Lower leg skin (tissue), 4 donors: Measurements from ENCODE around the gene ACOXL. TPM values are rescaled to one million over a fixed set of nuclear protein-coding genes. Genes with fewer than 3 reads are reported as not detected.
"Not testable (repeated sequence)": the region's sequence is repeated elsewhere in the genome, so short reads cannot be mapped to it uniquely, and the experiment has no call there.

Experiments used
- DNase-seq, 2 donors: peaks; one replicate each; pipeline ENCODE4 v3.0.0-alpha.2; 2019; ENCODE audit warnings: low spot score in 2 of 2
- H3K4me3 ChIP-seq: fragments of 200-600 bp; sonication (generic); 2 replicates; pipeline ENCODE4 v1.5.1; 2017; ENCODE audit warnings: mild to moderate bottlenecking, low read depth; ENCODE audit not compliant: poor library complexity, severe bottlenecking
- POLR2A ChIP-seq, 2 donors: fragments of 450-650 bp; IDR thresholded peaks; one replicate each; pipeline ENCODE4 v1.6.1; 2016 to 2017; ENCODE audit warnings: antibody characterized with exemption in 2 of 2, mild to moderate bottlenecking in 1 of 2, moderate library complexity in 1 of 2
- WGBS, 2 donors: methylation state at CpG; one replicate each; pipeline ENCODE4 v1.1.5; 2018; 5-methylcytosine and 5-hydroxymethylcytosine counted together
- intact Hi-C: fragments of 100-400 bp; cut with DNase I; formaldehyde crosslinking; loops from one replicate; pipeline ENCODE4 v1.15.0; 2023; ENCODE audit warnings: low total_unique reads
- total RNA-seq, 4 donors: library from RNA; depleted of rRNA; stranded (reverse); fragments of >200 nt; gene quantifications; one replicate each; pipeline ENCODE4 v1.1.0, GENCODE V29; 2016
- TF ChIP-seq, protein P1 (sequence below), 3 donors: fragments of 450-650 bp; IDR thresholded peaks; one replicate each; pipeline ENCODE4 v1.5.1; 2016; ENCODE audit warnings: antibody characterized with exemption in 3 of 3, mild to moderate bottlenecking in 3 of 3, moderate library complexity in 2 of 3

The ACOXL gene
- total RNA-seq, 4 donors from 2014 or later: not detected

DNA sequence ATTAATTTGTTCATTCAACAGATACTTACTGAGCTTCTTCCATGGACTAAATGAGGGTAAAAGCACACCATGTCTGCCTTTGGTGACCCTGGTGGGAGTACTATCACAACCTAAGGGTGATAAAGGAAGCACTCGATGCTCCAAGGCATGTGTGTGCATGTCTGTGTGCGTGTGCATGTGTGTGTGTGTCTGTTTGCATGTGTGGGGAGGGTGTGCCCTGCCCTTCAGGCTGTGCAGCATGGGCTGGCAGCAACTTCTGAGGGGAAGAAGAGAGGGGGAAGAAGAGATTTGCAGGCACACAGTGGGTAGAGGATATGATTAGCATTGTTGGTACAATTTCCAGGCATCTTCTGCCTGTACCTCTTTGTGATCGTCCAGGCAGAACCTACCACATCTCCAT, 121.6 kb downstream of the ACOXL start:
- intact Hi-C loops: no loop called here
- TF ChIP-seq, protein P1, sequence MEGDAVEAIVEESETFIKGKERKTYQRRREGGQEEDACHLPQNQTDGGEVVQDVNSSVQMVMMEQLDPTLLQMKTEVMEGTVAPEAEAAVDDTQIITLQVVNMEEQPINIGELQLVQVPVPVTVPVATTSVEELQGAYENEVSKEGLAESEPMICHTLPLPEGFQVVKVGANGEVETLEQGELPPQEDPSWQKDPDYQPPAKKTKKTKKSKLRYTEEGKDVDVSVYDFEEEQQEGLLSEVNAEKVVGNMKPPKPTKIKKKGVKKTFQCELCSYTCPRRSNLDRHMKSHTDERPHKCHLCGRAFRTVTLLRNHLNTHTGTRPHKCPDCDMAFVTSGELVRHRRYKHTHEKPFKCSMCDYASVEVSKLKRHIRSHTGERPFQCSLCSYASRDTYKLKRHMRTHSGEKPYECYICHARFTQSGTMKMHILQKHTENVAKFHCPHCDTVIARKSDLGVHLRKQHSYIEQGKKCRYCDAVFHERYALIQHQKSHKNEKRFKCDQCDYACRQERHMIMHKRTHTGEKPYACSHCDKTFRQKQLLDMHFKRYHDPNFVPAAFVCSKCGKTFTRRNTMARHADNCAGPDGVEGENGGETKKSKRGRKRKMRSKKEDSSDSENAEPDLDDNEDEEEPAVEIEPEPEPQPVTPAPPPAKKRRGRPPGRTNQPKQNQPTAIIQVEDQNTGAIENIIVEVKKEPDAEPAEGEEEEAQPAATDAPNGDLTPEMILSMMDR (IDR thresholded peaks at IDR 0.05): no peak
- TF ChIP-seq POLR2A (IDR thresholded peaks at IDR 0.05): no peak
- DNase-seq: no peak
- H3K4me3 ChIP-seq: no peak overlapping the region
- WGBS, 2 donors: 63 to 67% methylated on average over 3 of the region's 3 CpGs

DNA sequence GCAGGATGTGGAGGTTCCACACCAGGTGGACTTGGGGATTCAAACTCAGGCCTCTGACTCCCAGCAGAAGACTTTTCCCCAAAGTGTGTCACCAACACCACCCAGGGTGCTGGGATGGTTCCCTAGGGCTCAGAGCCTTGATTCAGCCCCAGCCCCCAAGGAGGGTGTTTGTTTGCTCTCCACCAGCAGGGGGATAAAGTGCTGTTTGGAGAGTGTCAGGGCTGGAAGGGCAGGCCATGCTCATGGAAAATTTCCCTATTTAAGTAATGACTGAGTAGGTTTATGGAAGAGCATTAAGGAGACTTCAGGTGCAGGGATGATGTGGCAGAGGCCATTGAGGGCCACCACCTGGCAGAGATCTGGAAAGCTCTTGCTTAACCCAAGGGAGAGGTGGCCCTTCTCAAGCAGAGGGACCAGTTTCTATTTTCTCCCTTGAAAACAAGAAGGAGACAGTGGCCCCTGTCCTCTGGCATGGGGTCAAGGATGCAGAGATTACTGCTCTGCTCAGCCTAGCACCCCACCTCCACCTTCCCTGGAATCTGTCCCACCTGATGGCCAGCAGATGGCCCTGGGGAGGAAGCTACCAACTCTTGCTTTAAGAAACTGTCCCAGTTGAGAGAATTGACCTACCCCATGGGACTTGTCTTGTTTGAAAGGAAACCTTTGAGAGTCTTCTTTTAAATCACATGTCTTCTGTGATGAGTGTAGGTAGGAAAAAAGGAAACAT, 122.1 kb downstream of the ACOXL start:
- TF ChIP-seq, protein P1 (IDR thresholded peaks at IDR 0.05): no peak
- TF ChIP-seq POLR2A (IDR thresholded peaks at IDR 0.05): no peak
- DNase-seq: no peak
- no peak overlapping the region for H3K4me3 ChIP-seq
- intact Hi-C loops: no loop called here

DNA sequence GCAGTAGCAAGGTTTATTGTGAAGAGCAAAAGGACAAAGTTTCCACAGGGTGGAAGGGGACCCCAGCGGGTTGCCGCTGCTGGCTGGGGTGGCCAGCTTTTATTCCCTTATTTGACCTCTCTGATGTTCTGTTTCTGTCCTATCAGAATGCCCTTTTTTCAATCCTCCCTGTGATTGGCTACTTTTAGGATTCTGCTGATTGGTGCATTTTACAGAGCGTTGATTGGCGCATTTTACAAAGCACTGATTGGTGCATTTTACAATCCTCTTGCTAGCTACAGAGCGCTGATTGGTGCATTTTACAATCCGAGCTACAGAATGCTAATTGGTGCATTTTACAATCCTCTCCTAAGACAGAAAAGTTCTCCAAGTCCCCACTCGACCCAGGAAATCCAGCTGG, 123.5 kb downstream of the ACOXL start:
- DNase-seq, H3K4me3 ChIP-seq, intact Hi-C loops: not testable (repeated sequence)
- 87 to 92% methylated on average over 7 of the region's 7 CpGs for WGBS, 2 donors

DNA sequence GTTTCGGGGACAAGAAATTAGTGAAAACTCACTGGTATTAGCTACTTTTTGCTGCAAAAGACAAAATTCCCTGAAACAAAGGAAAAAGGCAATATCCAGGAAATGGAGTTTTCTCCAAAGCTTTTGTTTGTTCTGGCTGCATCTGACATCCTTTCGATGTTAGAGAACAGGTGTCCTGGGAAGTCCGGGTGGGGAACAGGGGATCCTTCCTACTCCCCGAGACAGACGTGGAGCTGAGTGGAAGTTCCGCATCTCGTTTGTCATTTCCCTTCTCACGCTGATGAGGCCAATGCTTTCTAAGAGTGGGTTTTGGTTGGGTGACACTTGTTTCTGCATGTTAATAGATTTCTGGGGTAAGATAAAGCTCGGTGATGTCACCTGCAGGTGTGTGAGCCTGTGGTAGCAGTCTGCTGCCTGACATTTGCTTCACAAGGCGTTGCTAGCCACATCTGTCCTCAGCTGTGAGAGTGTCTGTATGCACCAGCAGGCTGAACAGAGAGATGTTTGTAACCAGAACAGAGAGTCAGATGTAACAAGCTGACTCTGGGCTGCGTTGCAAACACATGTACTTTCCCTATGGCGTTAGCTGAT, 125.9 kb downstream of the ACOXL start:
- intact Hi-C loops: no loop called here
- H3K4me3 ChIP-seq: no peak overlapping the region
- TF ChIP-seq, protein P1 (IDR thresholded peaks at IDR 0.05): no peak
- TF ChIP-seq POLR2A (IDR thresholded peaks at IDR 0.05): no peak
- WGBS, 2 donors: 34 to 36% methylated on average over 12 of the region's 12 CpGs
- DNase-seq: peak in 1 of 2 donors; percentile 80

DNA sequence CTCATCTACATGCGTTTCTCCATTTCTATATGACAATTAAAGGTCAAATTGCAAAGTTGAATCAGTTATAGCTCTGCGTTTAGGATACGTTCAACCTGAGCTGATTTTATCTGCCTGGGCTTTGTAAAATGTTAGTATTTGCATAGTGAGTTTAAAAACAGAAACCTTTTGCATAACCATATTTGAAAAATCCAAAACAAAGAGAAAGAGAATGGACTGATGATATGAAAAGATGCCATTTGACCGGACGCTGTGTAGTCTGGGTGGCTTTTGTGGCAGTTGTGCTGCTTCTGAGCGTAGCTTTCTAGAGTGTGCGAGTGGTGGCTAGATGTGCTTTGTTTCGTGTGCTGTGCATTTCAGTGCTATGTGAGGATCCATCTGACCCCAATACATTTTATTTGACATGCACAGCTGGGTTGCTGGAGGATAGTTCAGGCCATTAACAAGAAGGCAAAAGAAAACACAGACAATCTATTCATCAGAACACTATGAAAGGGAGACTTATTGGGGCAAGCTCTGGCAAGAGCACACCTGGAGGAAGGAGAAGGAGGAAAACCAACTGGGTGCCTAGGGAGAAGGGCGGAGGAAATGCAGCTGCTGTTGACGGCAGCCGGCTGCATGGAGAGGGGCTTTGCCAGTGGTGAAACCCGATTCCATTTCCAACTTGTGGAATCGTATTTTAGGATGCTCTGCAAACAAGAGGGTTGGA, 126.8 kb downstream of the ACOXL start:
- 52 to 54% methylated on average over 13 of the region's 13 CpGs for WGBS, 2 donors
- no peak for DNase-seq
- no peak overlapping the region for H3K4me3 ChIP-seq
- intact Hi-C loops: no loop called here
- TF ChIP-seq, protein P1 (IDR thresholded peaks at IDR 0.05): no peak
- no peak for TF ChIP-seq POLR2A (IDR thresholded peaks at IDR 0.05)

DNA sequence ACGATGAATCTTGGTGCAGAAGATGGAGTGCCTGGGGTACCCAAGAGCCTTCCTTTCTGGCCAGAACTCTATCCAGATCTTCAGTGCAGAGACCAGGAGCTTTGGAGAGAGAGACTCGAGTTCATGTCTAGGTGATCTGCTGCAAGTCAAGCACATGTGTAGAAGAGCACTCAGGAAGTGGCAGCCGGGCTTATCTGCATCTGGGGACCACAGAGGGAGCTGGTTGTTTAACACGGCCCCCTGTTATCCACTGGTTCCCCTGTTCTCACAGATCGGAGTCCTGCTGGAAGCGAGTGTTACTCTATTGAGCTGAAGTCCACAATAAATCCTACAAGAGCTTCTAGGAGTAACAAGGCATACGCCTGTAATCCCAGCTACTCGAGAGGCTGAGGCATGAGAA, 128.3 kb downstream of the ACOXL start:
- 77 to 81% methylated on average over 8 of the region's 8 CpGs for WGBS, 2 donors
- DNase-seq: no peak
- no peak for TF ChIP-seq POLR2A (IDR thresholded peaks at IDR 0.05)
- TF ChIP-seq, protein P1 (IDR thresholded peaks at IDR 0.05): no peak
- intact Hi-C loops: no loop called here
- no peak overlapping the region for H3K4me3 ChIP-seq
